LNCaP clone FGC (cell line): ENCODE data around the gene FGGY.
A peak's percentile ranks its signal among the peaks of the same experiment; 100 is the strongest.

ENCODE experiments used
- DNase-seq: peaks from one replicate; pipeline ENCODE4 v3.0.0-alpha.2; 2011; ENCODE audit warnings: low read depth
- H3K4me3 ChIP-seq: 2 replicates; pipeline ENCODE4 v1.5.1; 2011; ENCODE audit warnings: mild to moderate bottlenecking, low read depth, low read length, control low read depth
- CTCF ChIP-seq: IDR thresholded peaks from 2 replicates; pipeline ENCODE4 v1.5.1; 2012; ENCODE audit warnings: mild to moderate bottlenecking; ENCODE audit not compliant: control insufficient read depth, insufficient read depth; ENCODE audit errors: extremely low read depth

The FGGY gene

GRCh38 chr1:59714966-59715365, 418.1 kb downstream of the FGGY start:
- TF ChIP-seq CTCF: no peak
- no peak overlapping the region for H3K4me3 ChIP-seq
- no peak for DNase-seq

- H3K4me3 ChIP-seq: no peak overlapping the region
- DNase-seq: no peak
- no peak for TF ChIP-seq CTCF
These were observed 419.9 kb downstream of the FGGY start for GRCh38 chr1:59716832-59717231.

- H3K4me3 ChIP-seq: no peak overlapping the region
- DNase-seq: no peak
- TF ChIP-seq CTCF: peak; percentile 56
These were observed 421.4 kb downstream of the FGGY start for GRCh38 chr1:59718064-59718988.

- TF ChIP-seq CTCF: no peak
- no peak for DNase-seq
These were observed 422.1 kb downstream of the FGGY start for GRCh38 chr1:59718989-59719360.

GRCh38 chr1:59720326-59721115, 423.6 kb downstream of the FGGY start:
- no peak overlapping the region for H3K4me3 ChIP-seq
- DNase-seq: no peak
- no peak for TF ChIP-seq CTCF

More at GRCh38 chr1:59718989-59719360, 422.1 kb downstream of the FGGY start:
- no peak overlapping the region for H3K4me3 ChIP-seq

GRCh38 chr1:59730302-59730701, 433.4 kb downstream of the FGGY start:
- no peak overlapping the region for H3K4me3 ChIP-seq
- DNase-seq: no peak
- no peak for TF ChIP-seq CTCF
